SU-DHL-6 (cell line): ENCODE data around the gene ITPR1.

Source experiments
- EZH2phosphoT487 ChIP-seq: fragments of 200-600 bp; sonication (generic), shearing (Covaris generic); conservative IDR thresholded peaks from 2 replicates; pipeline ENCODE4 v1.6.1; 2018; ENCODE audit warnings: mild to moderate bottlenecking, antibody characterized with exemption, low read length, moderate library complexity, mixed read lengths
- TF ChIP-seq, protein P1 (sequence below): fragments of 200-600 bp; sonication (generic); IDR thresholded peaks from one replicate; pipeline ENCODE4 v1.5.1; 2017; ENCODE audit warnings: antibody characterized with exemption, mild to moderate bottlenecking, low read length, moderate library complexity; ENCODE audit not compliant: insufficient read depth, poor library complexity, severe bottlenecking

DNA sequence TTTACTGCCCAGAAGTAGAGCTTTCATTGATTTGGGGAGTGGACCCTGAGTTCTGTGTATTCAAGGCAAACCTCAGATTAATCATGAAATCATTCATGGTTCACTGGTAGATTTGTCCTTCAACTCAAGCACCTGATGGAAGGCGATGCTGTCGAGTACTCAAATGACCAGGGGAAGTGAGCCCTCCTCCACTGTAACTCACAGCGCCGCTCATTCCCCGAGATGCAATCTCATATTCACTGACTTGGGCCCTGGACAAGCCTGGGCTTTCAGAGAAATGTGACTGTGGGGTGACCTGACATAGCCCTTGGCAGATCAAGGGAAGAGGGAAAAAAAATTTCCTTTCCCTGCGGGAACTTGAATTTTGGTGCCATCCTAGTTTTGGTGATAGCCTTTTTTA, 329.4 kb downstream of the ITPR1 start:
- TF ChIP-seq, protein P1, sequence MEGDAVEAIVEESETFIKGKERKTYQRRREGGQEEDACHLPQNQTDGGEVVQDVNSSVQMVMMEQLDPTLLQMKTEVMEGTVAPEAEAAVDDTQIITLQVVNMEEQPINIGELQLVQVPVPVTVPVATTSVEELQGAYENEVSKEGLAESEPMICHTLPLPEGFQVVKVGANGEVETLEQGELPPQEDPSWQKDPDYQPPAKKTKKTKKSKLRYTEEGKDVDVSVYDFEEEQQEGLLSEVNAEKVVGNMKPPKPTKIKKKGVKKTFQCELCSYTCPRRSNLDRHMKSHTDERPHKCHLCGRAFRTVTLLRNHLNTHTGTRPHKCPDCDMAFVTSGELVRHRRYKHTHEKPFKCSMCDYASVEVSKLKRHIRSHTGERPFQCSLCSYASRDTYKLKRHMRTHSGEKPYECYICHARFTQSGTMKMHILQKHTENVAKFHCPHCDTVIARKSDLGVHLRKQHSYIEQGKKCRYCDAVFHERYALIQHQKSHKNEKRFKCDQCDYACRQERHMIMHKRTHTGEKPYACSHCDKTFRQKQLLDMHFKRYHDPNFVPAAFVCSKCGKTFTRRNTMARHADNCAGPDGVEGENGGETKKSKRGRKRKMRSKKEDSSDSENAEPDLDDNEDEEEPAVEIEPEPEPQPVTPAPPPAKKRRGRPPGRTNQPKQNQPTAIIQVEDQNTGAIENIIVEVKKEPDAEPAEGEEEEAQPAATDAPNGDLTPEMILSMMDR = no peak
- TF ChIP-seq EZH2phosphoT487 = no peak
